Right hindlimb (tissue), 1 donor: ENCODE results near the gene NPTX1.

Experiments used
- DNase-seq: peaks from one replicate; pipeline ENCODE4 v3.0.0-alpha.2; 2018

Gene NPTX1

GRCh38 chr17:80442764-80443163 is 33.6 kb downstream of the NPTX1 start:
- DNase-seq, result no peak

DNA sequence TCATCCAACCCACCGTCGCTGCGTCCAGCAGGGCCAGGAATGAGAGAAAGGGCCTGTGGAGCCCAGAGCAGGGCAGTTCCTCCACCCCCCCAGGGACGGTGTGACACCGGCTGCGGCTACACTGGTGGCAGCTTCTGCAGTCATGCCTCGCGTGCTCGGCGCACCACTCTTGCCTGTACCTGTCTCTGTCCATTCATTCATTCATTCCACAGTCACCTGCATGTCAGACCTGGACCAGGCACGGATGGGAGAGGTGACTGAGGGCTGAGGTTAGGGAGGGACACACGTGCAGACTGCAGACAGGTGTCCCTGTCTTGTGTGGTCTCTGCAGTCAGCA is 34.1 kb downstream of the NPTX1 start:
- no peak for DNase-seq

- DNase-seq, result no peak
Observed at GRCh38 chr17:80441598-80442322, 34.6 kb downstream of the NPTX1 start.

GRCh38 chr17:80441133-80441578 is 35.3 kb downstream of the NPTX1 start:
- peak; percentile 77 for DNase-seq

- DNase-seq, result no peak
Observed at GRCh38 chr17:80439499-80439898, 36.9 kb downstream of the NPTX1 start.

- no peak for DNase-seq
Observed at GRCh38 chr17:80438806-80439205, 37.6 kb downstream of the NPTX1 start.

GRCh38 chr17:80437532-80437931 is 38.9 kb downstream of the NPTX1 start:
- no peak for DNase-seq

DNA sequence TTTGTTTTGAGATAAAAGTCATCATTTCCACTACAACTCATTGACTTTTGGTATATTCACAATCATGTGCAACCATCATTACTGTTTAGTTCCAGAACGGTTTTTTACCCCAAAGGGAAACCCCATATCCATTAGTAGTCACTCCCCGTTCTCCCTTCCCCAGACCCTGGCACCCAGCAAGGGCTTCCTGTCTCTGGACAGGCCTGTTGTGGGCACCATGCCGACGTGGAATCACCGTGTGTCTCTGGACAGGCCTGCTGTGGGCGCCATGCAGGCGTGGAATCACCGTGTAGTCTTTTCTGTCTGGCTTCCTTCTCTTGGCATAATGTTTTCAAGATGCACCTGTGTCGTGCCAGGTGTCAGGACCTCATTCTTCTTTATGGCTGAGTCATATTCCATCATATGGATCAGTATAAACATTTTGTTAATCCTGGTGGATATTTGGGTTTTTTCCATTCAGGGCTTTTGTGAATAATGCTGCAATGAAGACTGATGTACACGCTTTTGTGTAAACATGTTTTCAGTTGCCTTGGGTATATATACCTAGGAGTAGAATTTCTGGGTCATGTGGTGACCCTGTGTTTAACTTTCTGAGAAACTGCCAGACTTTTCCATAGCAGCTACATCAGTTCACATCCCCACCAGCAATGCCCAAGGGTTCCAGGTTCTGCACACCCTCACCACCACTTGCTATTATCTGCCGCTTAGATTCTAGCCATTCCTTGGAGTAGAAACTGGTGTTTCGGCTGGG is 42.3 kb downstream of the NPTX1 start:
- no peak for DNase-seq

GRCh38 chr17:80432961-80433550 is 43.4 kb downstream of the NPTX1 start:
- no peak for DNase-seq

DNA sequence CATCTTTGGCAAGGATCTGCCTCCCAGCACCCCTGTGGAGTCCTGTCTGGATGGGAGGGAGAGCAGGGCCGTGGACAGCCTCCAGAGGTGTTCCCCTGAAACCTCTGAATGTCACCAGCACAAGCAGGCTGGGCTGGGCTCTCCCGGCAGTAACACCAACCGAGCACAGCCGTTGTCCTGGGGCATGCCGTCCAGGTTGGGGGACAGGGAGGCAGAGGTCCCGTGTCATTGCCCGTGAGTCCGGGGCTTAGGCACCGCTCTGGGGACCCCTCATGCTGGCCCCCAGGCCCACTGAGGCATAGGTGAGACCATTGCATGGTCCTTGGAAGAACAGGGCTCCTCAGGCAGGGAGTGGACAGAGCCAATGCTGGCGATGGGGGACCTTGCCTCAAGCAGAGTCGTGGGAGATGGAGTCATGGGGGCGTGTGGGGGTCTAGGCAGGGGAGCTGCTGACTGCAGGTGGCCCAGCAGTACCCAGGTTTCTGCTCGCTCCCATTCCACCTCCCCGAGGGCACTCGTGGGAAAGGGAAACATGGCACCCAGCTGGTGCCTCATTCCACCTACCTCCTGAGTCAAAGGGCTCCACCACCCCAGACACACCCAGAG is 44.0 kb downstream of the NPTX1 start:
- DNase-seq, result peak; percentile 8

GRCh38 chr17:80431246-80432195 is 44.9 kb downstream of the NPTX1 start:
- DNase-seq, result peak; percentile 15

- DNase-seq, result peak; percentile 15
Observed at GRCh38 chr17:80430446-80431245, 45.8 kb downstream of the NPTX1 start.

- DNase-seq, result peak; percentile 11
Observed at GRCh38 chr17:80429356-80430275, 46.8 kb downstream of the NPTX1 start.

GRCh38 chr17:80428796-80429195 is 47.6 kb downstream of the NPTX1 start:
- DNase-seq, result peak; percentile 4

GRCh38 chr17:80428363-80428762 is 48.0 kb downstream of the NPTX1 start:
- DNase-seq, result peak; percentile 6

GRCh38 chr17:80427366-80428282 is 48.8 kb downstream of the NPTX1 start:
- peak; percentile 18 for DNase-seq

GRCh38 chr17:80426671-80427326 is 49.6 kb downstream of the NPTX1 start:
- DNase-seq, result peak; percentile 78

DNA sequence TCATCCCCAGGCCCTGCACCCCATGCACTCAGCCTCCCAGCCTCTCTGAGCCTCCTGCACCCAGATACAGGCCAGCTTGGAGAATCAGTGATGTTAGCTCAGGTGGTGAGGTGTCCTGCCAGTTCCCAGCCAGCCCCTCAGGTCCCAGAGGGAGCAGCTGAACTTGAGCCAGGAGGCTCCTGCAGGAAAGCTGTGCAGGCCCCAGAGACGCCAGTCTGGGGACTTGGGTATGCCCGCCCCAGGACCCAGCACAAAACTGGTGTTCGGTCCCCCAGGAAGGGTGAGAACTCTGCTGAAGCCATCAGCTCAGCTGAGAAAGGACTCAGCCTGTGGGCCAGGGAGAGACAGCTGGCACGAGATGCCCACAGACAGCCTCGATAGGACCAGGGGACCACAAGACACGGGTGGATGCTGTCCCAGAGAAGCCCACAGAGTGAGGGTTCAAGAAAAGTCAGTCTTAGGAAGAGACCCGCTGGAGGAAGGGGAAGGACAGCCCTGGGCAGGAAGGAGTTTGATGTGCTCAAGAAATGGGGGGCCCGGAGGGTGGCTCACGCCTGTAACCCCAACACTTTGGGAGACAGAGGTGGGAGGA is 50.5 kb downstream of the NPTX1 start:
- peak; percentile 14 for DNase-seq
